GM19324 (cell line): ENCODE measurements around the gene CT45A9.
"Not testable (repeated sequence)": the region's sequence is repeated elsewhere in the genome, so short reads cannot be mapped to it uniquely, and the experiment has no call there.

Experiments
- ATAC-seq: cut with Tn5 transposase; IDR thresholded peaks from one replicate; pipeline ENCODE4 v1.9.1; 2021; ENCODE audit warnings: mild to moderate bottlenecking, moderate library complexity; ENCODE audit not compliant: unreplicated experiment, low FRiP score

CT45A9 gene, protein sequence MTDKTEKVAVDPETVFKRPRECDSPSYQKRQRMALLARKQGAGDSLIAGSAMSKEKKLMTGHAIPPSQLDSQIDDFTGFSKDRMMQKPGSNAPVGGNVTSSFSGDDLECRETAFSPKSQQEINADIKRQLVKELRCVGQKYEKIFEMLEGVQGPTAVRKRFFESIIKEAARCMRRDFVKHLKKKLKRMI

DNA sequence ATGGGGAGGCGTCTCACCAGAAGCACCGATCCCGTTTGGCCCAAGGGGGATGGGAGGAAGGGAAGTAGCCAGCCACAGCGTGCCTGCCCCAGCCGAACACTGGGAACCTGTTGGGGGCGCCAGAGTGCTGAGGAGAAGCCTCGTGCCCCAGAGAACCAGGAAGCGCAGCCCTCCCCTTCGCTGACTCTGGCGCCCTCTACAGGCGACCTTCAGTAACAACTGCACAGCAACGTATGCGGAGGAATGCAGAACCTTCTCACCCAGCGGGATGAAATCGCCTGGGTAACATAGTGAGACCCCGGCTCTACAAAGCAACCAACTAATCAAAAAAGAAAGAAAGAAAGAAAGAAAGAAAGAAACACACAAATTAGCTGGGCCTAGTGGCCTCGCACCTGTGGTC is at the start of gene CT45A9:
Gene CT45A9, minus strand, starts transcription at position 101 of the 400 bp plus-strand sequence. CDS start 3,751 bp downstream, outside the sequence.
- not testable (repeated sequence) for ATAC-seq

- ATAC-seq: not testable (repeated sequence)
Observed at GRCh38 chrX:135920516-135920915, 48.9 kb upstream of the CT45A9 start.

- no peak for ATAC-seq
Observed at GRCh38 chrX:135914404-135914803, 42.8 kb upstream of the CT45A9 start.

DNA sequence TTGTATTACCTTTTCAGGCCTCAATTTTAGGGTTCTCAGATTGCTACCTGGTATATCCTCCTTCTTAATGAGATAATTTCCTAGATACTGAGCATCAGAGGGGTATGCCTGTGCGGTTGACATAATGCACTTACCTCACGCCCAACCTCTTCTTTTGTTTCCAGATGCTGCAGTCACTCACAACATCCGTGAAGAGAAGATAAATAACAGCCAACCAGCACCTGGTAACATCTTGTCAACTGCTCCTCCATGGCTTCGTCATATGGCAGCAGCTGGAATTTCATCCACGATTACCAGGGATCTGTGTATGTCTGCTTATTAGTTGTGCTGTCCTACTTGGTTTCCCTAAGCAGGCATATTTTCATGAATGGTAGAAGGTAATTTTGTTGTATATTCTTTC is 38.6 kb upstream of the CT45A9 start:
- ATAC-seq: no peak

- ATAC-seq: no peak
Observed at GRCh38 chrX:135893294-135893817, 21.7 kb upstream of the CT45A9 start, which contains the start of the genes CT45A10 and SAGE1. Gene CT45A10, minus strand, starts transcription at chrX:135893444. Its CDS starts 8,100 bp downstream, at chrX:135885344. Gene SAGE1, plus strand, starts transcription at chrX:135893716. Its CDS starts 2,527 bp downstream, at chrX:135896243.

- ATAC-seq: no peak
Observed at GRCh38 chrX:135892781-135893180, 21.2 kb upstream of the CT45A9 start.

DNA sequence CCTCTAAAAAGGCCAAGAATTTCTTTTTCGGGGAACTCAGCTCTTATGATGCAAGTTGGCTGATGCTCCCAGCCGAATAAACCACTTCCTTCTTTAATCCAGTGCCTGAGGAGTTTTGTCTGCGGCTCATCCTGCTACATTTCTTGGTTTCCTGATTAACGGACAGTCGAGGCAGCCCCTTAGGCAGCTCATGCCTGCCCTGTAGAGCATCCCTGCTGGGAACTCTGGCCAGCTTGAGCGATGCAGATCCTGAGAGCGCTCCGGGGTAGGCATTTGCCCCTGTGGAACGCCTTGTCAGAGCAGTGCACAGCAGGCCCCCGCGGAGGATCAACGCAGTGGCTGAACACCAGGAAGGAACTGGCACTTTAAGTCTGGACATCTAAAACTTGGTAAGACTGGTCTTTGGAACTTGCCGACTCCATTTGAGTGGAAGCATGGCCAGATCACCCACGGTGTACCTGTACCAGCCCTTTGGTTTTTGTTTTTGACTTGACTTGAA is 18.5 kb upstream of the CT45A9 start:
- ATAC-seq: no peak

- ATAC-seq: not testable (repeated sequence)
Observed at GRCh38 chrX:135888976-135889375, 17.4 kb upstream of the CT45A9 start.

- not testable (repeated sequence) for ATAC-seq
Observed at GRCh38 chrX:135888230-135888629, 16.6 kb upstream of the CT45A9 start.

DNA sequence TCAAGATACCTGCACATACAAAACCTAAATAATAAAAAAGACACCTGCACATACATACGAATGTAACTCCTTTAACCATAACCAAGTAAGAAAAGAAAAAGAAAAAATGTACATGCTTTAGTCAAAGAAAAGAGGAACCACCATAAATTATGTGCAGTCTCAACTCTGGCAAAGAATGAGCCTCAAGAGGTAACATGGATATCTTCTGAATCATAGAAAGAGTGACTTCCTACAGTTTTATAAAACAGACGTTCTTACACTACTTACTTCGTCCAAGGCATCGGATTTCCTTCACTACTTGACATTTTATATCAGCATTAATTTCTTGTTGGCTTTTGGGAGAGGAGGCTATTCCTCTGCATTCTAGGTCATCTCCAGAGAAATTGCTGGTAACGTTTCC is 11.1 kb upstream of the CT45A9 start:
- ATAC-seq: not testable (repeated sequence)

- ATAC-seq: not testable (repeated sequence)
Observed at GRCh38 chrX:135854438-135854837, 17.2 kb downstream of the CT45A9 start, which contains the start of gene CT45A8. Gene CT45A8, minus strand, starts transcription at chrX:135854538. Its CDS starts 3,755 bp downstream, at chrX:135850783.

DNA sequence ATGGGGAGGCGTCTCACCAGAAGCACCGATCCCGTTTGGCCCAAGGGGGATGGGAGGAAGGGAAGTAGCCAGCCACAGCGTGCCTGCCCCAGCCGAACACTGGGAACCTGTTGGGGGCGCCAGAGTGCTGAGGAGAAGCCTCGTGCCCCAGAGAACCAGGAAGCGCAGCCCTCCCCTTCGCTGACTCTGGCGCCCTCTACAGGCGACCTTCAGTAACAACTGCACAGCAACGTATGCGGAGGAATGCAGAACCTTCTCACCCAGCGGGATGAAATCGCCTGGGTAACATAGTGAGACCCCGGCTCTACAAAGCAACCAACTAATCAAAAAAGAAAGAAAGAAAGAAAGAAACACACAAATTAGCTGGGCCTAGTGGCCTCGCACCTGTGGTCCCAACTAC is 34.4 kb downstream of the CT45A9 start, which contains the start of gene CT45A7:
Gene CT45A7, minus strand, starts transcription at position 101 of the 400 bp plus-strand sequence. CDS start 3,747 bp downstream, outside the sequence.
- ATAC-seq: not testable (repeated sequence)

DNA sequence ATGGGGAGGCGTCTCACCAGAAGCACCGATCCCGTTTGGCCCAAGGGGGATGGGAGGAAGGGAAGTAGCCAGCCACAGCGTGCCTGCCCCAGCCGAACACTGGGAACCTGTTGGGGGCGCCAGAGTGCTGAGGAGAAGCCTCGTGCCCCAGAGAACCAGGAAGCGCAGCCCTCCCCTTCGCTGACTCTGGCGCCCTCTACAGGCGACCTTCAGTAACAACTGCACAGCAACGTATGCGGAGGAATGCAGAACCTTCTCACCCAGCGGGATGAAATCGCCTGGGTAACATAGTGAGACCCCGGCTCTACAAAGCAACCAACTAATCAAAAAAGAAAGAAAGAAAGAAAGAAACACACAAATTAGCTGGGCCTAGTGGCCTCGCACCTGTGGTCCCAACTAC is 51.7 kb downstream of the CT45A9 start, which contains the start of gene CT45A2:
Gene CT45A2, minus strand, starts transcription at position 101 of the 400 bp plus-strand sequence. CDS start 3,747 bp downstream, outside the sequence.
- not testable (repeated sequence) for ATAC-seq
